Thyroid gland (tissue), 4 donors: ENCODE data around the gene COX7B2.

Experiments
- CTCF ChIP-seq, 6 experiments: fragments of 200-600 bp in 3 of 6; fragments of 450-650 bp in 3 of 6; sonication (generic) in 3 of 6; IDR thresholded peaks; one replicate each; pipeline ENCODE4 v1.5.1; 2016 to 2019; ENCODE audit warnings: antibody characterized with exemption in 6 of 6, mild to moderate bottlenecking in 2 of 6, inconsistent platforms in 1 of 6, moderate library complexity in 1 of 6
- POLR2A ChIP-seq, 2 donors: fragments of 450-650 bp; IDR thresholded peaks; one replicate each; pipeline ENCODE4 v1.6.1; 2017; ENCODE audit warnings: antibody characterized with exemption in 2 of 2, mild to moderate bottlenecking in 2 of 2, moderate library complexity in 1 of 2

GRCh38 chr4:46949822-46950221 is 40.8 kb upstream of the COX7B2 start:
- TF ChIP-seq CTCF (IDR thresholded peaks at IDR 0.05), result no peak
- no peak for TF ChIP-seq POLR2A (IDR thresholded peaks at IDR 0.05)
